Activated naive CD4-positive, alpha-beta T cell treated with anti-CD3 and anti-CD28 coated beads for 36 hours (primary cell): ENCODE measurements around the gene DMBT1. TPM values are rescaled to one million over a fixed set of nuclear protein-coding genes. Genes with fewer than 3 reads are reported as not detected.

Experiments used
- CTCF ChIA-PET: fragments of 350-600 bp; sonication (Branson Sonifier 250); formaldehyde crosslinking; loops from one replicate; lab custom pipeline; 2021; ENCODE audit warnings: antibody characterized with exemption; lab: Charles Lee
- DNase-seq: peaks from one replicate; pipeline ENCODE4 v3.0.0-alpha.2; 2020
- H3K27ac Mint-ChIP-seq: one replicate; pipeline ENCODE4 v1.8.0; 2021; ENCODE audit warnings: mild to moderate bottlenecking, mixed read lengths
- H3K27me3 Mint-ChIP-seq: one replicate; pipeline ENCODE4 v1.8.0; 2021; ENCODE audit warnings: low read depth, mixed read lengths
- H3K36me3 Mint-ChIP-seq: one replicate; pipeline ENCODE4 v1.8.0; 2021; ENCODE audit warnings: low read depth, mixed read lengths
- H3K4me1 Mint-ChIP-seq: one replicate; pipeline ENCODE4 v1.8.0; 2021; ENCODE audit warnings: low read depth, mixed read lengths
- H3K4me3 Mint-ChIP-seq: one replicate; pipeline ENCODE4 v1.8.0; 2021; ENCODE audit warnings: mild to moderate bottlenecking, moderate library complexity, mixed read lengths
- H3K9me3 Mint-ChIP-seq: one replicate; pipeline ENCODE4 v1.8.0; 2021; ENCODE audit warnings: mixed read lengths
- intact Hi-C: fragments of 100-400 bp; cut with micrococcal nuclease; formaldehyde crosslinking; loops from one replicate; pipeline ENCODE4 v1.15.1; 2023
- total RNA-seq, 2 experiments: library from RNA; stranded (reverse); gene quantifications; one replicate each; pipeline ENCODE4 v1.2.3, GENCODE V29; 2021

The DMBT1 gene
- total RNA-seq, 2 experiments from 2014 or later = not detected

DNA sequence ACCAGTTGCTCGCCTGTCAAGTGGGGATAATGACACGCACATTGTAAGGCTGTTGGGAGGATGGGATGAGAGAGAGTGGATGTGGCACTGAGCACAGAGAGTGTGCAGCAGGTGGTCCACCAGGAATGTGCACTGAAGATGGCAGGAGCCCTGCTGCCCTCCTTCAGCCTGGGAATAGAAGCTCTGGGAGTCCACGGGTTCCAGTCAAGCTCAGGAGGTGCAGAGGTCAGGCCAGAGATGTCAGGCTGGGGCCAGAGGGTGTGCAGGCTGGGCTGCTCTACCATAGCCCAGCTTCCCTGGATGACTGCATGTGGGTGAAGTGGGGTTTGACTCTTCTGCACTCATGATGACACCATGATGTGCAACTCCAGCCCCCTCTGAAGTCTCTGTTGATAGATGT, 80.4 kb downstream of the DMBT1 start:
- no peaks in the 10 kb centered on the region for H3K9me3 Mint-ChIP-seq
- CTCF ChIA-PET = interaction anchor here (2.1 kb wide), 1 partner anchor 9 kb away, joined by 9 read pairs; no protein-coding TSS in a partner anchor

GRCh38 chr10:122642726-122643605, 82.4 kb downstream of the DMBT1 start:
- DNase-seq = no peak
- Mint-ChIP-seq H3K9me3 (no peaks in the 10 kb centered on the region), H3K4me3 (no peak overlapping the region), H3K4me1 (no peaks in the 10 kb centered on the region), H3K36me3 (no peaks in the 10 kb centered on the region), H3K27me3 (no peaks in the 10 kb centered on the region), H3K27ac (no peak overlapping the region)
- intact Hi-C loops = no loop called here
- CTCF ChIA-PET = no interaction called here

More for the DNA sequence above, 80.4 kb downstream of the DMBT1 start:
- no peaks in the 10 kb centered on the region for H3K27me3 Mint-ChIP-seq
- no peak for DNase-seq
- H3K36me3 Mint-ChIP-seq = no peaks in the 10 kb centered on the region
- no peaks in the 10 kb centered on the region for H3K4me1 Mint-ChIP-seq
- intact Hi-C loops = no loop called here
- H3K27ac Mint-ChIP-seq = no peak overlapping the region
- H3K4me3 Mint-ChIP-seq = no peak overlapping the region

GRCh38 chr10:122643931-122644534, 83.5 kb downstream of the DMBT1 start:
- H3K36me3 Mint-ChIP-seq = no peaks in the 10 kb centered on the region
- no peak overlapping the region for H3K27ac Mint-ChIP-seq
- H3K27me3 Mint-ChIP-seq = no peaks in the 10 kb centered on the region
- no peaks in the 10 kb centered on the region for H3K9me3 Mint-ChIP-seq
- no peak for DNase-seq
- H3K4me3 Mint-ChIP-seq = no peak overlapping the region
- CTCF ChIA-PET = no interaction called here
- H3K4me1 Mint-ChIP-seq = no peaks in the 10 kb centered on the region
- intact Hi-C loops = no loop called here

GRCh38 chr10:122646511-122647382, 86.2 kb downstream of the DMBT1 start:
- Mint-ChIP-seq H3K27ac (no peak overlapping the region), H3K36me3 (no peaks in the 10 kb centered on the region), H3K4me1 (no peaks in the 10 kb centered on the region), H3K9me3 (no peaks in the 10 kb centered on the region), H3K4me3 (no peak overlapping the region), H3K27me3 (peaks cover 12% of the 10 kb centered on the region)
- no peak for DNase-seq
- intact Hi-C loops = loop anchor here (5.0 kb wide), 1 partner anchor 486 kb away; no protein-coding TSS in a partner anchor
- CTCF ChIA-PET = interaction anchor here (1.2 kb wide), 1 partner anchor 81 kb away, joined by 4 read pairs; no protein-coding TSS in a partner anchor

GRCh38 chr10:122647383-122647968, 86.9 kb downstream of the DMBT1 start:
- no peak for DNase-seq
- Mint-ChIP-seq H3K36me3 (no peaks in the 10 kb centered on the region), H3K4me1 (no peaks in the 10 kb centered on the region), H3K9me3 (peaks cover 2% of the 10 kb centered on the region), H3K4me3 (no peak overlapping the region), H3K27me3 (peaks cover 15% of the 10 kb centered on the region), H3K27ac (no peak overlapping the region)
- CTCF ChIA-PET = no interaction called here
- intact Hi-C loops = loop anchor here (5.0 kb wide), 1 partner anchor 485 kb away; no protein-coding TSS in a partner anchor

DNA sequence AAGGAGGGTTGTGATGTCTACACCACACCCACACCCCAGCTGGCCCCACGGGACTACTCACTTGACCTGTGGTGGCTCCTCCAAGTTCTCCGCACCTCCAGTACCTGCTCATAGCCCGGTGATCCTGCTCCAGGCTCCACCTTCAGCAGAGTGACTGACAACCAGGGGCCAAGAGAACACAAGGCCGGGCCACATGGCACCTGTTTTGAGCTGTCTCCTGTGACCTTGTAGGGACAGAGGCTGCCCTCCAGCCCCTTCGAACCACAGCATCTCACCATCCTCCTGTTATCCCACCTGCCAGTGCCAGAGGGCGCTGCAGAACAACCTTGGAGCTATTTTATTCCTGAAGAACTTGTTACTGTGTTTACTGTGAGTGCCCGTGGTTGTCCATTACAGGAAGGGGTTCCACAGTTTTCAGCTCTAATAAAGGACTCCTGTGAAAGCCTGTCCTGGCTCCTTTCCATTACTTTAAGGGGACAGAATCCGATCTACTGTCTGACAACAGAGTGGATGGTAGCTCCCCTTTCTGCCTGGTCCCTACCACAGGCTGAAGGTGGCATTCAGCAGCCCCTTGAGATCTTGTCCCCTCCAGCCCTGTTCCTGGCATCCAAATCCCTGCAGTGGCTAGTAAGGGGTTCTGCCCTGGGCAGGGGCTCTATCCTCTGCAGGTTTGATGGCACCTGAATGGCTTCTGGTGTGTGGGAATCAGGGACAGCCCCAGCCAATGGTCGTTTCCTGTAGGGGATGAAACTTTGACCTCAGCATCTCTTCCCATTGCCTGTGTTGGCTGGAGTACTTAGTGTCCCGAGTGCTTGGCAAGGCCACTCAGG, 88.3 kb downstream of the DMBT1 start:
- Mint-ChIP-seq H3K36me3 (no peaks in the 10 kb centered on the region), H3K4me1 (no peaks in the 10 kb centered on the region), H3K9me3 (peaks cover 2% of the 10 kb centered on the region), H3K4me3 (no peak overlapping the region), H3K27me3 (peaks cover 19% of the 10 kb centered on the region), H3K27ac (no peak overlapping the region)
- CTCF ChIA-PET = interaction anchor here (0.6 to 2.2 kb wide), 10 partner anchors 9 to 919 kb away, joined by 3 to 9 read pairs (median 4); partner anchors contain the start of gene C10orf120
- peak; percentile 59 for DNase-seq
- intact Hi-C loops = loop anchor here (1.0 to 5.0 kb wide), 2 partner anchors 54 to 483 kb away; no protein-coding TSS in a partner anchor

DNA sequence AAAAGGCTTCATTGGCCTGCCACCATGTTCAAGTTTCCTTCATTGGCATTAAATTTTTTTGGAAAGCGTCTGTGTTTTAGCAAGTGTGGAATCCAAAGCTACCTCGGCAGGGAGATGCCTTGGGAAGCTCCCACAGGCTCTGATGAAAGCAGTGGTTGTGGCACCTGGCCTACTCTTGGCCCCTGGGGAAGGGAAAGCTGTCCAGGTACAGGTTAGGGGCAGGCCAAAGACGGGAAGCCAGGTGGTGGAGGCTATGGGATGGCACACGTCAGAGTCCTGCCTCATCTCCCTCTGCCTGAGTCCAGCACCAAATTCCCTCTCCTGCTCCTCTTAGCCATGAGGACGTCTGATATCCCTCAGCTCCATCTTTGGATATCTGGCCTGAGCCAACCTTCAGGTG, 89.3 kb downstream of the DMBT1 start:
- Mint-ChIP-seq H3K4me3 (no peak overlapping the region), H3K9me3 (peaks cover 2% of the 10 kb centered on the region)
- intact Hi-C loops = loop anchor here (5.0 kb wide), 1 partner anchor 482 kb away; no protein-coding TSS in a partner anchor

GRCh38 chr10:122650331-122650730, 89.8 kb downstream of the DMBT1 start:
- Mint-ChIP-seq H3K9me3 (peaks cover 2% of the 10 kb centered on the region), H3K27ac (no peak overlapping the region), H3K4me3 (no peak overlapping the region), H3K4me1 (no peaks in the 10 kb centered on the region), H3K27me3 (peaks cover 19% of the 10 kb centered on the region), H3K36me3 (no peaks in the 10 kb centered on the region)
- no peak for DNase-seq
- CTCF ChIA-PET = interaction anchor here (0.6 to 2.2 kb wide), 3 partner anchors 10 to 671 kb away, joined by 3 to 9 read pairs (median 5); no protein-coding TSS in a partner anchor
- intact Hi-C loops = no loop called here

More for the DNA sequence above, 89.3 kb downstream of the DMBT1 start:
- peaks cover 19% of the 10 kb centered on the region for H3K27me3 Mint-ChIP-seq
- CTCF ChIA-PET = interaction anchor here (0.7 to 2.2 kb wide), 6 partner anchors 10 to 513 kb away, joined by 3 to 9 read pairs (median 5); partner anchors contain the start of gene C10orf120
- H3K27ac Mint-ChIP-seq = no peak overlapping the region
- H3K4me1 Mint-ChIP-seq = no peaks in the 10 kb centered on the region
- DNase-seq = no peak
- no peaks in the 10 kb centered on the region for H3K36me3 Mint-ChIP-seq

GRCh38 chr10:122655524-122656307, 95.2 kb downstream of the DMBT1 start:
- H3K27me3 Mint-ChIP-seq = peaks cover 11% of the 10 kb centered on the region
- CTCF ChIA-PET = no interaction called here
- no peak for DNase-seq
- intact Hi-C loops = no loop called here
- no peaks in the 10 kb centered on the region for H3K36me3 Mint-ChIP-seq
- peaks cover 2% of the 10 kb centered on the region for H3K9me3 Mint-ChIP-seq
- no peaks in the 10 kb centered on the region for H3K4me1 Mint-ChIP-seq
- H3K4me3 Mint-ChIP-seq = no peak overlapping the region
- no peak overlapping the region for H3K27ac Mint-ChIP-seq

DNA sequence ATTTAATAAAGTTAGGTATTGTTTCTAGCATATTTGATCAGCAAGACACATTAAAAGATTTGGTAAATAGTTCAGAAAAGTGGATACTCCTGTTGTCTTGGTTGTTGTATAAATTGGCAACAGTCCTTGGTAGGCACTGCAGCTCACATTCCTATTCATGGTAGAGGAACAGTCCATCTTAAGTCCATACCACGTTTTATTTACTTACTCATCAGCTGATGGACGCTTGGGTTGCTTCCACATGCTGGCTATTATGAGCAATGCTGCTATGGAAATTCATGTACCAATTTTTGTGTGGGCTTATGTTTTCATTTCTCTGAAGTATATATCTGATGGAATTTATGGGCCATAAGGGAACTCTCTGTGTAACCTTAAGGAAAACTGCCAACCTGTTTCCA, 95.8 kb downstream of the DMBT1 start:
- Mint-ChIP-seq H3K36me3 (no peaks in the 10 kb centered on the region), H3K9me3 (peaks cover 2% of the 10 kb centered on the region), H3K27me3 (peaks cover 8% of the 10 kb centered on the region), H3K4me3 (no peak overlapping the region), H3K27ac (no peak overlapping the region), H3K4me1 (no peaks in the 10 kb centered on the region)
- no peak for DNase-seq
- intact Hi-C loops = no loop called here
- CTCF ChIA-PET = no interaction called here
